C4-2B (cell line): ENCODE results near the gene FAM13C.

Experiments used
- ZFX ChIP-seq: fragments of 450-650 bp; IDR thresholded peaks from 2 replicates; pipeline ENCODE4 v1.6.1; 2017
- TF ChIP-seq, protein P1 (sequence below): fragments of 450-650 bp; conservative IDR thresholded peaks from 2 replicates; pipeline ENCODE4 v1.5.1; 2017; ENCODE audit warnings: mild to moderate bottlenecking

- TF ChIP-seq, protein P1, sequence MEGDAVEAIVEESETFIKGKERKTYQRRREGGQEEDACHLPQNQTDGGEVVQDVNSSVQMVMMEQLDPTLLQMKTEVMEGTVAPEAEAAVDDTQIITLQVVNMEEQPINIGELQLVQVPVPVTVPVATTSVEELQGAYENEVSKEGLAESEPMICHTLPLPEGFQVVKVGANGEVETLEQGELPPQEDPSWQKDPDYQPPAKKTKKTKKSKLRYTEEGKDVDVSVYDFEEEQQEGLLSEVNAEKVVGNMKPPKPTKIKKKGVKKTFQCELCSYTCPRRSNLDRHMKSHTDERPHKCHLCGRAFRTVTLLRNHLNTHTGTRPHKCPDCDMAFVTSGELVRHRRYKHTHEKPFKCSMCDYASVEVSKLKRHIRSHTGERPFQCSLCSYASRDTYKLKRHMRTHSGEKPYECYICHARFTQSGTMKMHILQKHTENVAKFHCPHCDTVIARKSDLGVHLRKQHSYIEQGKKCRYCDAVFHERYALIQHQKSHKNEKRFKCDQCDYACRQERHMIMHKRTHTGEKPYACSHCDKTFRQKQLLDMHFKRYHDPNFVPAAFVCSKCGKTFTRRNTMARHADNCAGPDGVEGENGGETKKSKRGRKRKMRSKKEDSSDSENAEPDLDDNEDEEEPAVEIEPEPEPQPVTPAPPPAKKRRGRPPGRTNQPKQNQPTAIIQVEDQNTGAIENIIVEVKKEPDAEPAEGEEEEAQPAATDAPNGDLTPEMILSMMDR, result no peak
- TF ChIP-seq ZFX, result no peak
Observed at GRCh38 chr10:59335497-59335896, 26.9 kb downstream of the FAM13C start.
